Measurements from ENCODE around the gene PM20D2. TPM values are rescaled to one million over a fixed set of nuclear protein-coding genes. Genes with fewer than 3 reads are reported as not detected.
A peak's percentile ranks its signal among the peaks of the same experiment; 100 is the strongest.

PM20D2 gene
- total RNA-seq, 4 donors from 2014 or later: 19.0 to 36.3 (median 25.5) TPM

- ATAC-seq: no peak
These were observed 5.3 kb upstream of the PM20D2 start for GRCh38 chr6:89140347-89141156.

GRCh38 chr6:89144354-89144906 is 1.4 kb upstream of the PM20D2 start:
- Histone ChIP-seq H3K36me3 (no peaks in the 10 kb centered on the region), H3K27ac (peak overlapping the region in 3 of 4 donors; percentile 6 to 95 (median 95)), H3K9me3 (no peaks in the 10 kb centered on the region), H3K4me1 (peaks cover 0 to 44% (median 4%) of the 10 kb centered on the region in 3 donors), H3K4me3 (no peak overlapping the region), H3K27me3 (no peaks in the 10 kb centered on the region)
- WGBS, 2 donors (ENCODE audit: low coverage in 1 of 2): 20 to 27% methylated on average over 2 of the region's 2 CpGs
- ATAC-seq: no peak
- TF ChIP-seq EP300 (IDR thresholded peaks at IDR 0.05) (no peak), POLR2AphosphoS5 (IDR thresholded peaks at IDR 0.05) (peak; percentile 23)

More at GRCh38 chr6:89140347-89141156, 5.3 kb upstream of the PM20D2 start:
- peak overlapping the region in 1 of 4 donors; percentile 49 for H3K27ac ChIP-seq
- WGBS, 2 donors (ENCODE audit: low coverage in 1 of 2): 71 to 74% methylated on average over 6 of the region's 7 CpGs
- no peaks in the 10 kb centered on the region for H3K9me3 ChIP-seq
- no peak overlapping the region for H3K4me3 ChIP-seq
- H3K36me3 ChIP-seq: no peaks in the 10 kb centered on the region
- no peaks in the 10 kb centered on the region for H3K27me3 ChIP-seq
- H3K4me1 ChIP-seq: peaks cover 0 to 19% (median 4%) of the 10 kb centered on the region in 3 donors
- TF ChIP-seq CTCF (IDR thresholded peaks at IDR 0.05) (no peak), POLR2AphosphoS5 (IDR thresholded peaks at IDR 0.05) (peak; percentile 47)

- 4% methylated on average over 12 of the region's 17 CpGs for WGBS, 2 donors (ENCODE audit: low coverage in 1 of 2)
- Histone ChIP-seq H3K4me3 (peak overlapping the region; percentile 70 to 96), H3K27ac (peak overlapping the region; percentile 82 to 95 (median 90)), H3K4me1 (peaks cover 0 to 44% (median 4%) of the 10 kb centered on the region in 3 donors), H3K27me3 (no peaks in the 10 kb centered on the region), H3K36me3 (peaks cover 0 to 8% of the 10 kb centered on the region in 2 donors), H3K9me3 (no peaks in the 10 kb centered on the region)
- TF ChIP-seq POLR2AphosphoS5 (IDR thresholded peaks at IDR 0.05) (no peak), POLR2A (IDR thresholded peaks at IDR 0.05) (no peak), EP300 (IDR thresholded peaks at IDR 0.05) (no peak), CTCF (IDR thresholded peaks at IDR 0.05) (no peak)
- peak; percentile 33 for ATAC-seq
These were observed 532 bp upstream of the PM20D2 start for GRCh38 chr6:89145091-89145955.

GRCh38 chr6:89146718-89147700 is 1.2 kb downstream of the PM20D2 start:
- ATAC-seq: peak; percentile 34

GRCh38 chr6:89148016-89148750 is 2.3 kb downstream of the PM20D2 start:
- TF ChIP-seq EP300 (IDR thresholded peaks at IDR 0.05) (no peak), POLR2A (IDR thresholded peaks at IDR 0.05) (no peak), CTCF (IDR thresholded peaks at IDR 0.05) (no peak), POLR2AphosphoS5 (IDR thresholded peaks at IDR 0.05) (no peak)
- H3K27me3 ChIP-seq: no peaks in the 10 kb centered on the region
- no peak for ATAC-seq
- H3K9me3 ChIP-seq: no peaks in the 10 kb centered on the region
- H3K4me3 ChIP-seq: no peak overlapping the region
- peak overlapping the region in 3 of 4 donors; percentile 16 to 95 (median 95) for H3K27ac ChIP-seq
- peaks cover 0 to 44% (median 4%) of the 10 kb centered on the region in 3 donors for H3K4me1 ChIP-seq
- 81 to 85% methylated on average over 14 to 16 of the region's 17 CpGs for WGBS, 2 donors (ENCODE audit: low coverage in 1 of 2)
- H3K36me3 ChIP-seq: peaks cover 0 to 16% of the 10 kb centered on the region in 2 donors

More at GRCh38 chr6:89146718-89147700, 1.2 kb downstream of the PM20D2 start:
- Histone ChIP-seq H3K27ac (peak overlapping the region; percentile 82 to 95 (median 90)), H3K4me1 (peaks cover 0 to 44% (median 4%) of the 10 kb centered on the region in 3 donors), H3K4me3 (peak overlapping the region; percentile 70 to 96), H3K36me3 (peaks cover 0 to 16% of the 10 kb centered on the region in 2 donors), H3K9me3 (no peaks in the 10 kb centered on the region), H3K27me3 (no peaks in the 10 kb centered on the region)
- WGBS, 2 donors (ENCODE audit: low coverage in 1 of 2): 11 to 50% methylated on average over 7 to 16 of the region's 26 CpGs
- TF ChIP-seq POLR2AphosphoS5 (IDR thresholded peaks at IDR 0.05): peak; percentile 85
- TF ChIP-seq EP300 (IDR thresholded peaks at IDR 0.05): no peak
